Measurements from ENCODE around the gene MAPK8IP2. TPM values are rescaled to one million over a fixed set of nuclear protein-coding genes. Genes with fewer than 3 reads are reported as not detected.

Gene MAPK8IP2
- total RNA-seq, 1 donor from 2014 or later = 2.8 TPM

GRCh38 chr22:50582493-50583293 is 17.9 kb upstream of the MAPK8IP2 start, which contains the start of gene CHKB:
TSS of gene CHKB (minus strand) at chr22:50582849. CDS start at chr22:50582781, 68 bp downstream.
- TF ChIP-seq, protein P1, sequence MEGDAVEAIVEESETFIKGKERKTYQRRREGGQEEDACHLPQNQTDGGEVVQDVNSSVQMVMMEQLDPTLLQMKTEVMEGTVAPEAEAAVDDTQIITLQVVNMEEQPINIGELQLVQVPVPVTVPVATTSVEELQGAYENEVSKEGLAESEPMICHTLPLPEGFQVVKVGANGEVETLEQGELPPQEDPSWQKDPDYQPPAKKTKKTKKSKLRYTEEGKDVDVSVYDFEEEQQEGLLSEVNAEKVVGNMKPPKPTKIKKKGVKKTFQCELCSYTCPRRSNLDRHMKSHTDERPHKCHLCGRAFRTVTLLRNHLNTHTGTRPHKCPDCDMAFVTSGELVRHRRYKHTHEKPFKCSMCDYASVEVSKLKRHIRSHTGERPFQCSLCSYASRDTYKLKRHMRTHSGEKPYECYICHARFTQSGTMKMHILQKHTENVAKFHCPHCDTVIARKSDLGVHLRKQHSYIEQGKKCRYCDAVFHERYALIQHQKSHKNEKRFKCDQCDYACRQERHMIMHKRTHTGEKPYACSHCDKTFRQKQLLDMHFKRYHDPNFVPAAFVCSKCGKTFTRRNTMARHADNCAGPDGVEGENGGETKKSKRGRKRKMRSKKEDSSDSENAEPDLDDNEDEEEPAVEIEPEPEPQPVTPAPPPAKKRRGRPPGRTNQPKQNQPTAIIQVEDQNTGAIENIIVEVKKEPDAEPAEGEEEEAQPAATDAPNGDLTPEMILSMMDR (IDR thresholded peaks at IDR 0.05) = no peak
- Mint-ChIP-seq H3K36me3 (ENCODE audit: unreplicated experiment) (no peaks in the 10 kb centered on the region), H3K4me1 (ENCODE audit: unreplicated experiment) (peaks cover 16% of the 10 kb centered on the region), H3K9me3 (ENCODE audit: unreplicated experiment) (no peaks in the 10 kb centered on the region), H3K27ac (ENCODE audit: unreplicated experiment) (peak within 1 kb of the TSS; percentile 80), H3K27me3 (ENCODE audit: unreplicated experiment) (no peaks in the 10 kb centered on the region), H3K4me3 (ENCODE audit: unreplicated experiment) (peak within 1 kb of the TSS; percentile 79)
- peak; percentile 100 for DNase-seq (ENCODE audit: extremely low spot score, unreplicated experiment)

DNA sequence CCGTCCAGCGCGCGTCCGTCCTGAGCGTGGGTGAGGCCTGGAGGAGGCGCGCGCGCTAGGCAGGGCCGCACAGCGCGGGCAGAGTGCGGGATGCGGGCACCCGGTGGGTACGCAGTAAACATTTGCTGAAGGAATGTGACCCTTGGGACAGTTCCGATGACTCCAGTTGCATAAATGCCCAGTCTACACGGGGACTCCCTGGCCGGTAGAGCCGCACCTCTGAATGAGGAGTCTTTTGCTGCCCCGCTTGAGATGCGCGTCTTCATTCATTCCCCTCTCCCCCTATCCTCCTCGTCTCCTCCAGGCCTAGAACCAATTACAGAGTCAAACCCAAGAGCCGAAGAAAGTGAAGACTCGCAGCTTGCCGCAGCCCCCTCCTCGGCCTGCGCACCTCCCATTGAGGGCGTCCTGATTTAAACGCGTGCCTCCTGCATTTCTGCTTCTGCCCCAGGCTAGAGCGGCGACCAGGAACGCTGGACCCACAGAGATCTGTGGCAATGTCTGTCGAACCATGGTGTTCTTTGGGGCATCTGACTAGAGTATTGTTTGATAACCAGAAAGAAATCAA is 17.2 kb upstream of the MAPK8IP2 start:
- TF ChIP-seq, protein P1 (IDR thresholded peaks at IDR 0.05) = no peak
- H3K27me3 Mint-ChIP-seq (ENCODE audit: unreplicated experiment) = no peaks in the 10 kb centered on the region
- H3K4me3 Mint-ChIP-seq (ENCODE audit: unreplicated experiment) = peak overlapping the region; percentile 79
- DNase-seq (ENCODE audit: extremely low spot score, unreplicated experiment) = no peak
- H3K9me3 Mint-ChIP-seq (ENCODE audit: unreplicated experiment) = no peaks in the 10 kb centered on the region
- no peaks in the 10 kb centered on the region for H3K36me3 Mint-ChIP-seq (ENCODE audit: unreplicated experiment)
- H3K27ac Mint-ChIP-seq (ENCODE audit: unreplicated experiment) = peak overlapping the region; percentile 47
- H3K4me1 Mint-ChIP-seq (ENCODE audit: unreplicated experiment) = peaks cover 16% of the 10 kb centered on the region

- Mint-ChIP-seq H3K27ac (ENCODE audit: unreplicated experiment) (no peak overlapping the region), H3K4me1 (ENCODE audit: unreplicated experiment) (peaks cover 16% of the 10 kb centered on the region), H3K4me3 (ENCODE audit: unreplicated experiment) (no peak overlapping the region), H3K9me3 (ENCODE audit: unreplicated experiment) (no peaks in the 10 kb centered on the region), H3K36me3 (ENCODE audit: unreplicated experiment) (no peaks in the 10 kb centered on the region), H3K27me3 (ENCODE audit: unreplicated experiment) (no peaks in the 10 kb centered on the region)
- TF ChIP-seq, protein P1 (IDR thresholded peaks at IDR 0.05) = no peak
- no peak for DNase-seq (ENCODE audit: extremely low spot score, unreplicated experiment)
Measured at GRCh38 chr22:50584106-50585096, 16.2 kb upstream of the MAPK8IP2 start.

DNA sequence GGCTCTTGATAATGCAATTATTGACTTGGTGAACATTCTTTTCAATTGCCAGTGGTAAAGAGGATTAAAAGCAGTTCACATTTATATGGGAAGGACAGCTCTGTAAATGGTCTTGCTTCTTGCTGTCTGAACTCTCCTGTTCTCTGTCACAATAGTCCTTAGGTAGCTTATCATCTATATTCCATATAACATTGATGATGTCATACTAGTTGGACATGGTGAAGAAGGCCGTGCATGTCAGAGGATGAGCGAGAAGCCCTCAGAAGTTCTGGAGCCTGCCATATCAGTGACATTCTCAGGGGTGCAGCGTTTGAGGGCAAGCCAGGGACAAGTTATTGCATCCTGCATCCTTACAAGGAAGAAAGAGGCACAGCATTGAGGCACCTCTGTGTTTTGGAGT is 15.4 kb upstream of the MAPK8IP2 start:
- no peak overlapping the region for H3K4me3 Mint-ChIP-seq (ENCODE audit: unreplicated experiment)
- H3K9me3 Mint-ChIP-seq (ENCODE audit: unreplicated experiment) = no peaks in the 10 kb centered on the region
- no peak for DNase-seq (ENCODE audit: extremely low spot score, unreplicated experiment)
- no peak overlapping the region for H3K27ac Mint-ChIP-seq (ENCODE audit: unreplicated experiment)
- H3K36me3 Mint-ChIP-seq (ENCODE audit: unreplicated experiment) = no peaks in the 10 kb centered on the region
- TF ChIP-seq, protein P1 (IDR thresholded peaks at IDR 0.05) = no peak
- peaks cover 13% of the 10 kb centered on the region for H3K4me1 Mint-ChIP-seq (ENCODE audit: unreplicated experiment)
- no peaks in the 10 kb centered on the region for H3K27me3 Mint-ChIP-seq (ENCODE audit: unreplicated experiment)

Measured in osteocyte (in vitro differentiated cells).